GM21423 (cell line): Measurements from ENCODE around the gene ZBTB5.
"Not testable (repeated sequence)": the region's sequence is repeated elsewhere in the genome, so short reads cannot be mapped to it uniquely, and the experiment has no call there.

Source experiments
- ATAC-seq: cut with Tn5 transposase; IDR thresholded peaks from one replicate; pipeline ENCODE4 v1.9.1; 2021; ENCODE audit warnings: mild to moderate bottlenecking, moderate library complexity; ENCODE audit not compliant: unreplicated experiment

ZBTB5 gene

GRCh38 chr9:37465249-37466036 is at the start of gene ZBTB5:
Gene ZBTB5, minus strand, starts transcription at chr9:37465450. Its CDS starts 22,899 bp downstream, at chr9:37442551.
- ATAC-seq = peak; percentile 77

- ATAC-seq = no peak
Measured at GRCh38 chr9:37514999-37515398, 49.7 kb upstream of the ZBTB5 start.

GRCh38 chr9:37514415-37514814 is 49.2 kb upstream of the ZBTB5 start:
- ATAC-seq = not testable (repeated sequence)

- no peak for ATAC-seq
Measured at GRCh38 chr9:37512437-37512836, 47.2 kb upstream of the ZBTB5 start.

- ATAC-seq = no peak
Measured at GRCh38 chr9:37511016-37512010, 46.1 kb upstream of the ZBTB5 start.

- ATAC-seq = not testable (repeated sequence)
Measured at GRCh38 chr9:37510053-37510452, 44.8 kb upstream of the ZBTB5 start.

GRCh38 chr9:37509536-37509935 is 44.3 kb upstream of the ZBTB5 start:
- ATAC-seq = no peak

GRCh38 chr9:37508834-37509206 is 43.6 kb upstream of the ZBTB5 start:
- ATAC-seq = no peak

GRCh38 chr9:37508135-37508833 is 43.0 kb upstream of the ZBTB5 start:
- no peak for ATAC-seq

GRCh38 chr9:37507566-37508134 is 42.4 kb upstream of the ZBTB5 start:
- no peak for ATAC-seq

GRCh38 chr9:37504605-37505004 is 39.4 kb upstream of the ZBTB5 start:
- no peak for ATAC-seq

- ATAC-seq = no peak
Measured at GRCh38 chr9:37503736-37504135, 38.5 kb upstream of the ZBTB5 start.

- no peak for ATAC-seq
Measured at GRCh38 chr9:37501957-37502596, 36.8 kb upstream of the ZBTB5 start.

GRCh38 chr9:37499297-37499696 is 34.0 kb upstream of the ZBTB5 start:
- no peak for ATAC-seq

GRCh38 chr9:37498457-37498856 is 33.2 kb upstream of the ZBTB5 start:
- ATAC-seq = no peak

- ATAC-seq = no peak
Measured at GRCh38 chr9:37497320-37497719, 32.1 kb upstream of the ZBTB5 start.

GRCh38 chr9:37496020-37496419 is 30.8 kb upstream of the ZBTB5 start:
- ATAC-seq = no peak

- ATAC-seq = no peak
Measured at GRCh38 chr9:37495571-37495970, 30.3 kb upstream of the ZBTB5 start.

GRCh38 chr9:37491939-37492338 is 26.7 kb upstream of the ZBTB5 start:
- ATAC-seq = no peak
